Trophoblast cell (in vitro differentiated cells and primary cell): ENCODE measurements around the gene TLL1.

Experiments
- DNase-seq, 2 donors: peaks; one replicate each; pipeline ENCODE4 v3.0.0-alpha.2; 2016
- H2AFZ ChIP-seq: 2 replicates; pipeline ENCODE4 v1.6.1; 2013; ENCODE audit warnings: low read length, moderate library complexity, mild to moderate bottlenecking; ENCODE audit not compliant: insufficient read depth, poor library complexity
- H2AK5ac ChIP-seq: 2 replicates; pipeline ENCODE4 v1.6.1; 2013; ENCODE audit warnings: mild to moderate bottlenecking, low read length
- H2BK120ac ChIP-seq: 2 replicates; pipeline ENCODE4 v1.6.1; 2013; ENCODE audit warnings: low read length, mild to moderate bottlenecking, moderate library complexity; ENCODE audit not compliant: insufficient read depth, poor library complexity
- H2BK12ac ChIP-seq: 2 replicates; pipeline ENCODE4 v1.6.1; 2013; ENCODE audit warnings: mild to moderate bottlenecking, low read length, moderate library complexity
- H2BK5ac ChIP-seq: 2 replicates; pipeline ENCODE4 v1.6.1; 2013; ENCODE audit warnings: low read length, low read depth, moderate library complexity, mild to moderate bottlenecking; ENCODE audit not compliant: poor library complexity
- H3K14ac ChIP-seq: 2 replicates; pipeline ENCODE4 v1.6.1; 2013; ENCODE audit warnings: mild to moderate bottlenecking, low read length
- H3K18ac ChIP-seq: 2 replicates; pipeline ENCODE4 v1.6.1; 2013; ENCODE audit warnings: mild to moderate bottlenecking, low read length
- H3K23ac ChIP-seq: 2 replicates; pipeline ENCODE4 v1.6.1; 2013; ENCODE audit warnings: low read length
- H3K27ac ChIP-seq: 2 replicates; pipeline ENCODE4 v1.5.1; 2013; ENCODE audit warnings: low read depth, mild to moderate bottlenecking, inconsistent platforms, low read length, moderate library complexity
- H3K27me3 ChIP-seq: 2 replicates; pipeline ENCODE4 v1.6.1; 2013; ENCODE audit warnings: inconsistent platforms, mild to moderate bottlenecking, low read length, moderate library complexity; ENCODE audit not compliant: insufficient read depth
- H3K36me3 ChIP-seq, 2 experiments: 1 replicate in 1 of 2; 2 replicates in 1 of 2; pipeline ENCODE4 v1.6.1; 2013; ENCODE audit warnings: low read length in 2 of 2, mild to moderate bottlenecking in 2 of 2, moderate library complexity in 1 of 2; ENCODE audit not compliant: insufficient read depth in 2 of 2, control insufficient read depth in 1 of 2
- H3K4ac ChIP-seq: 2 replicates; pipeline ENCODE4 v1.6.1; 2013; ENCODE audit warnings: low read depth, mild to moderate bottlenecking, low read length, moderate library complexity
- H3K4me1 ChIP-seq, 2 experiments: 1 replicate in 1 of 2; 2 replicates in 1 of 2; pipeline ENCODE4 v1.6.1; 2013; ENCODE audit warnings: low read length in 2 of 2, mild to moderate bottlenecking in 2 of 2, moderate library complexity in 1 of 2; ENCODE audit not compliant: insufficient read depth in 2 of 2, control insufficient read depth in 1 of 2
- H3K4me2 ChIP-seq: 2 replicates; pipeline ENCODE4 v1.6.1; 2013; ENCODE audit warnings: inconsistent platforms, mild to moderate bottlenecking, low read length, moderate library complexity
- H3K4me3 ChIP-seq: 2 replicates; pipeline ENCODE4 v1.5.1; 2013; ENCODE audit warnings: mild to moderate bottlenecking, low read depth, low read length, inconsistent platforms
- H3K79me1 ChIP-seq: one replicate; pipeline ENCODE4 v1.6.1; 2013; ENCODE audit warnings: low read length
- H3K79me2 ChIP-seq: 2 replicates; pipeline ENCODE4 v1.6.1; 2013; ENCODE audit warnings: low read length, mild to moderate bottlenecking; ENCODE audit not compliant: control insufficient read depth, insufficient read depth, poor library complexity
- H3K9ac ChIP-seq: 2 replicates; pipeline ENCODE4 v1.6.1; 2013; ENCODE audit warnings: mild to moderate bottlenecking, low read length
- H3K9me3 ChIP-seq: 2 replicates; pipeline ENCODE4 v1.6.1; 2013; ENCODE audit warnings: low read depth, mild to moderate bottlenecking, control low read depth, inconsistent platforms, low read length; ENCODE audit not compliant: insufficient read depth
- H4K12ac ChIP-seq: 2 replicates; pipeline ENCODE4 v1.6.1; 2013; ENCODE audit warnings: low read depth, mild to moderate bottlenecking, low read length, moderate library complexity
- H4K8ac ChIP-seq: 2 replicates; pipeline ENCODE4 v1.6.1; 2013; ENCODE audit warnings: low read depth, mild to moderate bottlenecking, low read length, moderate library complexity
- H4K91ac ChIP-seq: one replicate; pipeline ENCODE4 v1.6.1; 2013; ENCODE audit warnings: low read depth, mild to moderate bottlenecking, low read length, moderate library complexity
- WGBS: extraction: QIAGEN DNeasy Blood & Tissue Kit; methylation state at CpG from one replicate; pipeline ENCODE4 v1.1.7; 2013; ENCODE audit warnings: missing lambda C conversion rate; ENCODE audit not compliant: insufficient read length, insufficient coverage; ENCODE audit errors: extremely low coverage; 5-methylcytosine and 5-hydroxymethylcytosine counted together

Gene TLL1

DNA sequence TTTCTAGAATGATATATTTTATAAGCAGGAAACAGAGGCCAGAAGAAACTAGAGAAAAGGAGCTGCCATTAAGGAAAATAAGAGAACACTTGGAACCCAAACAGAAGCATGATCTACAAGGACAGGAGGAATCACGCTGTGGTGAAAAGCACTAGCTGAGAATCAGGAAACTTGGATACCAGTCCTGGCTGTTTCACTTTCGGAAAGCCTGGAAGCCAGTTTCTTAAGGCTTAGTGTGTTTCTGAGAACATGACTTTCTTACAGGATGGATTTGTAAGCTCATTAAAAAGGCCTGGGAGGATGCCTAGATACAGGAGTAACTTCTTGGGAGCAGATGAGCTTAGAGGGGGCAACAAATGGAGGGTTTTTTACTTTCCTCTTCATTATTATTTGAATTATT lies 36.9 kb downstream of the TLL1 start:
- WGBS: no CpG with 5 or more reads among the region's 2 CpGs
- Histone ChIP-seq H3K9ac (no peak overlapping the region), H2BK12ac (no peak overlapping the region), H3K36me3 (no peaks in the 10 kb centered on the region), H3K4ac (no peak overlapping the region), H3K4me1 (no peaks in the 10 kb centered on the region), H4K8ac (no peak overlapping the region), H3K23ac (no peak overlapping the region), H3K4me3 (no peak overlapping the region), H2AK5ac (no peak overlapping the region), H3K18ac (no peak overlapping the region), H2AFZ (no peak overlapping the region), H3K79me2 (no peaks in the 10 kb centered on the region), H3K27ac (no peak overlapping the region), H3K14ac (no peak overlapping the region), H3K79me1 (no peaks in the 10 kb centered on the region), H4K91ac (no peak overlapping the region), H4K12ac (no peak overlapping the region), H3K9me3 (no peaks in the 10 kb centered on the region), H2BK5ac (no peak overlapping the region), H3K4me2 (no peak overlapping the region), H2BK120ac (no peak overlapping the region), H3K27me3 (no peaks in the 10 kb centered on the region)
- DNase-seq: no peak

DNA sequence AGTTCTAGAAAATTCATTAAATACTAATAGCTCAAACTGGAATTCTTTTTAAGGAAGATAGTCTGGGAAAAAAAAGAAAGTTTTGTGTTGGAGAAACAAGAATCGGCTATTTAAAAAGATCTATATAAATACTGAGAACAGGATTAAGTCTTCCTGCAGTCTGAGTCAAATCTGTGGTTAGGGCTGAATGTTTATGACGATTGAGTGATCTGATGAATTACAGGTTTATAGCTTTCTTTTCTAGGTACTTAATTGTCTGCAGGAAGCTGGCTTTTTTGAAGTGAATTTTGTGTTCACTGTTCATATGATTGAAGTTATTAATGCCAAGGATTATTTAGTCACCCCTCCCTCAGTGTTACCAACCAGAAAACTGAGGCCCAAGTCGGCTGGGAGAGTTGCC lies 42.2 kb downstream of the TLL1 start:
- H3K36me3 ChIP-seq: no peaks in the 10 kb centered on the region
- DNase-seq: no peak
- no peak overlapping the region for H3K27ac ChIP-seq
- H3K79me1 ChIP-seq: no peaks in the 10 kb centered on the region
- no peak overlapping the region for H2BK120ac ChIP-seq
- no peaks in the 10 kb centered on the region for H3K79me2 ChIP-seq
- no peak overlapping the region for H4K8ac ChIP-seq
- no CpG with 5 or more reads among the region's 3 CpGs for WGBS
- H3K23ac ChIP-seq: no peak overlapping the region
- no peak overlapping the region for H4K91ac ChIP-seq
- H3K14ac ChIP-seq: no peak overlapping the region
- H2BK12ac ChIP-seq: no peak overlapping the region
- H3K9me3 ChIP-seq: no peaks in the 10 kb centered on the region
- H3K9ac ChIP-seq: no peak overlapping the region
- no peak overlapping the region for H4K12ac ChIP-seq
- no peak overlapping the region for H2BK5ac ChIP-seq
- H3K4me1 ChIP-seq: no peaks in the 10 kb centered on the region
- no peak overlapping the region for H3K4ac ChIP-seq
- no peak overlapping the region for H3K18ac ChIP-seq
- no peaks in the 10 kb centered on the region for H3K27me3 ChIP-seq
- no peak overlapping the region for H2AK5ac ChIP-seq
- H3K4me3 ChIP-seq: no peak overlapping the region
- no peak overlapping the region for H3K4me2 ChIP-seq
- H2AFZ ChIP-seq: no peak overlapping the region

DNA sequence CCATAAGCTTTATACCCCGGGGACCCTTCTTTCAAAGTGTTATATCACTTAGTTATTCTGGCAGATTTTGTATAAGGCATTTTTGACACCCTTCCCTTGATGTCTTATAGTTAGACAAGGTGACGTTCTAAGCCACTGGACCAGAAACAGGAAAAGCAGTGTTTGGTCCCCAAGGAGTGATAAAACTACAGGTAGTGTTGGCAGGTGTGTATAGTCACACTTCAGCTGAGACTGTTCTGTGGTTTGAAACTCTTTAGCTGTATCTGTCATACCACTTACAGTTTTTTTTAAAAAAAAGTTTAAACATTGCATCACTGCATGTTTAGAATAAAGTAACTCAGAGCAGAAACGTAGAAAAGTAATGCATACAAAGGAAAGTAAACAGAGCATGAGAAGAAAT lies 48.5 kb downstream of the TLL1 start:
- H3K79me2 ChIP-seq: no peaks in the 10 kb centered on the region

DNA sequence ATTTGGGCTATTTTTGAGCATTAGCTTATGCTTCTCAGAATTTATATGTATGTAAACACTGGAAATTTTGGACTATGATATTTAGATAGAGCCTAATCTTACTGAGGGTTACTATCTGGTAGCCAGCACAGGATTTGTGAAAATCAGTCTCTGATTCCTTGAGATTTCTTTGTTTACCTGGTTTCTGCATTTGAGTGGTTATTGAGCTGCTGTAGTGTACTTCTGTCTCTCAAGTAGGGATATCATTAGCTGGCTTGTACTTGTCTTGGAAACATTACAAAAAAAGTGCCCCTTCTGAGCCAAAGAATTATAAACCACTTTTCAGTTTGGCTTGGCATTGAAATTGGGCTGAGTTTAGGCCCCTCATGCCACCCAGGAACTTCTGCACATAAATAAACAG lies 49.7 kb downstream of the TLL1 start:
- no peak overlapping the region for H3K9ac ChIP-seq
- no peak overlapping the region for H3K23ac ChIP-seq
- no peaks in the 10 kb centered on the region for H3K9me3 ChIP-seq
- H4K12ac ChIP-seq: no peak overlapping the region
- no peak overlapping the region for H4K91ac ChIP-seq
- H4K8ac ChIP-seq: no peak overlapping the region
- H3K27ac ChIP-seq: no peak overlapping the region
- no peaks in the 10 kb centered on the region for H3K36me3 ChIP-seq
- no peak overlapping the region for H2BK120ac ChIP-seq
- H3K4me3 ChIP-seq: no peak overlapping the region
- H2BK12ac ChIP-seq: no peak overlapping the region
- H3K18ac ChIP-seq: no peak overlapping the region
- no peak overlapping the region for H2AK5ac ChIP-seq
- H3K79me2 ChIP-seq: no peaks in the 10 kb centered on the region
- DNase-seq: no peak
- H3K14ac ChIP-seq: no peak overlapping the region
- H3K27me3 ChIP-seq: no peaks in the 10 kb centered on the region
- no peak overlapping the region for H3K4me2 ChIP-seq
- no peak overlapping the region for H3K4ac ChIP-seq
- no peak overlapping the region for H2AFZ ChIP-seq
- no peak overlapping the region for H2BK5ac ChIP-seq
- no peaks in the 10 kb centered on the region for H3K4me1 ChIP-seq
- H3K79me1 ChIP-seq: no peaks in the 10 kb centered on the region

More for the DNA sequence above, 48.5 kb downstream of the TLL1 start:
- Histone ChIP-seq H3K4me2 (no peak overlapping the region), H3K9me3 (no peaks in the 10 kb centered on the region), H3K4me1 (no peaks in the 10 kb centered on the region), H2BK120ac (no peak overlapping the region), H2BK5ac (no peak overlapping the region), H2AK5ac (no peak overlapping the region), H3K14ac (no peak overlapping the region), H2AFZ (no peak overlapping the region), H3K79me1 (no peaks in the 10 kb centered on the region), H4K12ac (no peak overlapping the region), H3K27me3 (no peaks in the 10 kb centered on the region), H3K4ac (no peak overlapping the region), H2BK12ac (no peak overlapping the region), H3K23ac (no peak overlapping the region), H4K91ac (no peak overlapping the region), H3K9ac (no peak overlapping the region), H3K4me3 (no peak overlapping the region), H3K36me3 (no peaks in the 10 kb centered on the region), H4K8ac (no peak overlapping the region), H3K18ac (no peak overlapping the region), H3K27ac (no peak overlapping the region)
- WGBS: no CpG with 5 or more reads among the region's 3 CpGs
- no peak for DNase-seq

DNA sequence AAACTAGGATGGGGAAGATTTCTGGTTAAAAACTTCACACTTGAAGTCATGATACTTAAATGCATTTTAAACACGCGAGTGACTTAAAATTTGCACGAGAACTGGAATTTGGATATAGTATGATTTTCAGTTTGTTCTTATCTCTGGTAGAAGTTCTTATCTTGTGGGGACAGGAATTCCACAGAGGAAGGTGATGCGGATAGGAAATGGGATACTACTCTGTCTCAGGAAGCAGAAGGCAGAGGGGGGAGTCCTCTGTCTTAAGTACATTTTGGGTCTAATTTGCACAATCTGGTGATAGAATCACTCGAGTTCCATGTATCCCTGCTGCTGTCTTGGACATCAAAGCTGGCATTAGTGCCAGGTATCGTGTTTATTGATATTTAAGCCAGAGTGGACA lies 53.3 kb downstream of the TLL1 start:
- no peak overlapping the region for H3K27ac ChIP-seq
- no peak overlapping the region for H2BK5ac ChIP-seq
- H3K4me2 ChIP-seq: no peak overlapping the region
- H3K14ac ChIP-seq: no peak overlapping the region
- H3K4ac ChIP-seq: no peak overlapping the region
- no peaks in the 10 kb centered on the region for H3K9me3 ChIP-seq
- H3K9ac ChIP-seq: no peak overlapping the region
- H3K23ac ChIP-seq: no peak overlapping the region
- no peaks in the 10 kb centered on the region for H3K36me3 ChIP-seq
- no peaks in the 10 kb centered on the region for H3K4me1 ChIP-seq
- no peaks in the 10 kb centered on the region for H3K79me2 ChIP-seq
- H2BK120ac ChIP-seq: no peak overlapping the region
- no peak overlapping the region for H2BK12ac ChIP-seq
- no peak overlapping the region for H2AFZ ChIP-seq
- no peak for DNase-seq
- H4K8ac ChIP-seq: no peak overlapping the region
- no peak overlapping the region for H4K91ac ChIP-seq
- no CpG with 5 or more reads among the region's 6 CpGs for WGBS
- H3K4me3 ChIP-seq: no peak overlapping the region
- no peak overlapping the region for H4K12ac ChIP-seq
- no peak overlapping the region for H3K18ac ChIP-seq
- no peak overlapping the region for H2AK5ac ChIP-seq
- no peaks in the 10 kb centered on the region for H3K79me1 ChIP-seq
- H3K27me3 ChIP-seq: no peaks in the 10 kb centered on the region
